PC-3 (cell line): ENCODE results near the gene C2orf15. TPM values are rescaled to one million over a fixed set of nuclear protein-coding genes. Genes with fewer than 3 reads are reported as not detected.

Experiments used
- ATAC-seq: fragments of 200-7000 bp; cut with Tn5 transposase; 2 replicates; pipeline ENCODE4 v1.9.1; 2020; ENCODE audit warnings: mild to moderate bottlenecking, moderate library complexity
- BruUV-seq: library from RNA; stranded (reverse); fragments of 400-500 nt; replicated peaks from 2 replicates; lab custom pipeline; 2021; lab: Mats Ljungman, UMichigan
- CTCF ChIA-PET: fragments of 300-600 bp; sonication (Branson Sonifier 250); formaldehyde crosslinking; loops from one replicate; lab custom pipeline; 2022; ENCODE audit warnings: antibody characterized with exemption; lab: Charles Lee
- POLR2A ChIA-PET: fragments of 300-600 bp; sonication (Branson Sonifier 250); formaldehyde crosslinking; loops from one replicate; lab custom pipeline; 2022; ENCODE audit warnings: antibody characterized with exemption; ENCODE audit not compliant: unreplicated experiment; lab: Charles Lee
- DNase-seq: peaks from one replicate; pipeline ENCODE4 v3.0.0-alpha.2; 2015
- H2AFZ ChIP-seq: fragments of 300-600 bp; sonication (generic); 2 replicates; pipeline ENCODE4 v1.6.0; 2016; ENCODE audit warnings: antibody characterized with exemption, low read length
- H3F3A ChIP-seq: fragments of 300-600 bp; sonication (generic); one replicate; pipeline ENCODE4 v1.6.0; 2017; ENCODE audit warnings: antibody characterized with exemption, low read length, control low read depth, mild to moderate bottlenecking; ENCODE audit not compliant: unreplicated experiment
- H3K27ac ChIP-seq: fragments of 300-600 bp; sonication (generic); 2 replicates; pipeline ENCODE4 v1.5.1; 2016; ENCODE audit warnings: mild to moderate bottlenecking, low read length
- H3K27me3 ChIP-seq: fragments of 300-600 bp; sonication (generic); 2 replicates; pipeline ENCODE4 v1.6.1; 2016; ENCODE audit warnings: low read length, mixed read lengths
- H3K36me3 ChIP-seq: fragments of 300-600 bp; sonication (generic); 2 replicates; pipeline ENCODE4 v1.6.1; 2016; ENCODE audit warnings: low read depth, mixed run types, low read length, mixed read lengths
- H3K4me1 ChIP-seq: fragments of 300-600 bp; sonication (generic); 2 replicates; pipeline ENCODE4 v1.5.1; 2016; ENCODE audit warnings: low read length; ENCODE audit not compliant: insufficient read depth
- H3K4me2 ChIP-seq: fragments of 300-600 bp; sonication (generic); 2 replicates; pipeline ENCODE4 v1.6.0; 2016; ENCODE audit warnings: low read length
- H3K4me3 ChIP-seq: fragments of 300-600 bp; sonication (generic); 2 replicates; pipeline ENCODE4 v1.5.1; 2016; ENCODE audit warnings: mild to moderate bottlenecking, low read length, mixed read lengths
- H3K79me2 ChIP-seq: fragments of 300-600 bp; sonication (generic); 2 replicates; pipeline ENCODE4 v1.6.1; 2017; ENCODE audit warnings: low read length, mixed read lengths
- H3K9ac ChIP-seq: fragments of 300-600 bp; sonication (generic); 2 replicates; pipeline ENCODE4 v1.6.0; 2016; ENCODE audit warnings: mild to moderate bottlenecking, low read length
- H3K9me2 ChIP-seq: fragments of 300-600 bp; sonication (generic); replicated peaks from 2 replicates; pipeline ENCODE4 v1.6.1; 2016; ENCODE audit warnings: mixed run types, low read length, mixed read lengths
- H3K9me3 ChIP-seq: fragments of 300-600 bp; sonication (generic); 2 replicates; pipeline ENCODE4 v1.6.1; 2016; ENCODE audit warnings: low read length, mixed read lengths
- H4K20me1 ChIP-seq: fragments of 300-600 bp; sonication (generic); 2 replicates; pipeline ENCODE4 v1.6.1; 2016; ENCODE audit warnings: low read length, mixed read lengths
- CTCF ChIP-seq: fragments of 300-600 bp; sonication (generic); conservative IDR thresholded peaks from 2 replicates; pipeline ENCODE4 v1.5.1; 2017; ENCODE audit warnings: antibody characterized with exemption, low read depth, mild to moderate bottlenecking, low read length
- EZH2 ChIP-seq: fragments of 300-600 bp; sonication (generic); IDR thresholded peaks from one replicate; pipeline ENCODE4 v1.6.1; 2017; ENCODE audit warnings: antibody characterized with exemption, mild to moderate bottlenecking, low read length; ENCODE audit not compliant: unreplicated experiment
- EZH2phosphoT487 ChIP-seq: fragments of 300-600 bp; sonication (generic); IDR thresholded peaks from 2 replicates; pipeline ENCODE4 v1.6.1; 2018; ENCODE audit warnings: mild to moderate bottlenecking, antibody characterized with exemption, low read length, borderline replicate concordance
- intact Hi-C: fragments of 100-400 bp; cut with micrococcal nuclease; formaldehyde crosslinking; loops from 2 replicates; pipeline ENCODE4 v1.9.0; 2023
- total RNA-seq: library from RNA; depleted of rRNA; stranded (reverse); fragments of >200 nt; gene quantifications from 2 replicates; pipeline ENCODE4 v1.2.3, GENCODE V29; 2014

Gene C2orf15
- total RNA-seq, 1 experiment from 2014 or later = 4.4 TPM

GRCh38 chr2:99150706-99151105 lies 9.2 kb downstream of the C2orf15 start:
- Histone ChIP-seq H3K4me2 (no peak overlapping the region), H3K4me3 (no peak overlapping the region), H3K9me3 (no peaks in the 10 kb centered on the region), H3F3A (no peaks in the 10 kb centered on the region), H2AFZ (no peak overlapping the region), H3K27ac (no peak overlapping the region), H3K4me1 (peaks cover 17% of the 10 kb centered on the region), H4K20me1 (no peaks in the 10 kb centered on the region), H3K9ac (no peak overlapping the region), H3K79me2 (peaks cover 21% of the 10 kb centered on the region), H3K36me3 (no peaks in the 10 kb centered on the region), H3K27me3 (no peaks in the 10 kb centered on the region), H3K9me2 (no peaks in the 10 kb centered on the region)
- no peak for TF ChIP-seq EZH2
- TF ChIP-seq CTCF = no peak
- TF ChIP-seq EZH2phosphoT487 = no peak
- BruUV-seq = no TSS peak
- intact Hi-C loops = loop anchor here (10.0 kb wide), 1 partner anchor 66 kb away; no protein-coding TSS in a partner anchor
- CTCF ChIA-PET = no interaction called here
- ATAC-seq (no peak), DNase-seq (no peak)
- POLR2A ChIA-PET = no interaction called here

- H3K4me3 ChIP-seq = no peak overlapping the region
- H3K27me3 ChIP-seq = no peaks in the 10 kb centered on the region
- no peaks in the 10 kb centered on the region for H3F3A ChIP-seq
- no peak for ATAC-seq
- no peak for DNase-seq
- peaks cover 21% of the 10 kb centered on the region for H3K4me1 ChIP-seq
- H4K20me1 ChIP-seq = no peaks in the 10 kb centered on the region
- peaks cover 25% of the 10 kb centered on the region for H3K79me2 ChIP-seq
- no peaks in the 10 kb centered on the region for H3K9me2 ChIP-seq
- POLR2A ChIA-PET = no interaction called here
- no peaks in the 10 kb centered on the region for H3K9me3 ChIP-seq
- TF ChIP-seq CTCF (no peak), EZH2 (no peak), EZH2phosphoT487 (no peak)
- intact Hi-C loops = loop anchor here (10.0 kb wide), 1 partner anchor 68 kb away; no protein-coding TSS in a partner anchor
- H3K4me2 ChIP-seq = no peak overlapping the region
- CTCF ChIA-PET = no interaction called here
- no peak overlapping the region for H2AFZ ChIP-seq
- no TSS peak for BruUV-seq
- H3K27ac ChIP-seq = no peak overlapping the region
- no peak overlapping the region for H3K9ac ChIP-seq
- 0 out of 2 replicates have a peak, but pooled peaks cover 2% of the 10 kb centered on the region for H3K36me3 ChIP-seq
Observed at GRCh38 chr2:99152199-99152895, 10.8 kb downstream of the C2orf15 start.
